Measurements from ENCODE around the gene PCDHA10. TPM values are rescaled to one million over a fixed set of nuclear protein-coding genes. Genes with fewer than 3 reads are reported as not detected.
"Not testable (repeated sequence)": the region's sequence is repeated elsewhere in the genome, so short reads cannot be mapped to it uniquely, and the experiment has no call there.

Gene PCDHA10
- polyA plus RNA-seq, 1 of the 3 experiments (the other 2 are of a cell fraction) = 0.02 TPM

GRCh38 chr5:140876541-140877261, 21.0 kb downstream of the PCDHA10 start:
- H3K27ac ChIP-seq (ENCODE audit: low read depth in 2 of 2, low read length in 1 of 2); H3K9me3 ChIP-seq; DNase-seq; H4K20me1 ChIP-seq (ENCODE audit: insufficient read depth); H3K27me3 ChIP-seq (ENCODE audit: insufficient read depth); H3K9me2 ChIP-seq; POLR2A ChIA-PET; H2AFZ ChIP-seq (ENCODE audit: low read depth); H3K36me3 ChIP-seq (replicated peaks in 1 of 2; ENCODE audit: control insufficient read depth in 1 of 2, insufficient read depth in 2 of 2, low read length in 1 of 2); H3K79me2 ChIP-seq (ENCODE audit: insufficient read depth); H3F3A ChIP-seq (replicated peaks; ENCODE audit: insufficient read depth); H3K4me2 ChIP-seq; H3K4me3 ChIP-seq (ENCODE audit: low read depth in 2 of 2, low read length in 1 of 2); H3K4me1 ChIP-seq (ENCODE audit: control insufficient read depth in 1 of 2, insufficient read depth in 2 of 2, low read depth in 1 of 2, low read length in 1 of 2); H3K9ac ChIP-seq: not testable (repeated sequence)
- 91% methylated on average over 80 of the region's 80 CpGs for WGBS (ENCODE audit: low lambda C conversion rate)
- CTCF ChIA-PET = interaction anchor here (0.8 to 6.0 kb wide), 17 partner anchors 8 to 191 kb away, joined by 3 to 89 read pairs (median 6); partner anchors contain the start of genes PCDHA8, PCDHAC1 and PCDHAC2

- H3K36me3 ChIP-seq (replicated peaks in 1 of 2; ENCODE audit: control insufficient read depth in 1 of 2, insufficient read depth in 2 of 2, low read length in 1 of 2) = no peaks in the 10 kb centered on the region
- H2AFZ ChIP-seq (ENCODE audit: low read depth) = no peak overlapping the region
- ChIA-PET POLR2A (no interaction called here), CTCF (no interaction called here)
- H3K27ac ChIP-seq (ENCODE audit: low read depth in 2 of 2, low read length in 1 of 2) = no peak overlapping the region
- H4K20me1 ChIP-seq (ENCODE audit: insufficient read depth) = no peaks in the 10 kb centered on the region
- H3K9ac ChIP-seq = no peak overlapping the region
- no peaks in the 10 kb centered on the region for H3F3A ChIP-seq (replicated peaks; ENCODE audit: insufficient read depth)
- H3K4me3 ChIP-seq (ENCODE audit: low read depth in 2 of 2, low read length in 1 of 2) = no peak overlapping the region; a peak in 1 of 4 replicates
- DNase-seq = no peak
- TF ChIP-seq EP300 (IDR thresholded peaks at IDR 0.05; ENCODE audit: borderline replicate concordance in 1 of 2, low read depth in 1 of 2, low read length in 1 of 2) (no peak), MXI1 (IDR thresholded peaks at IDR 0.05; ENCODE audit: low read depth, low read length) (no peak)
- WGBS (ENCODE audit: low lambda C conversion rate) = 93% methylated on average over 34 of the region's 37 CpGs
- no peak overlapping the region for H3K4me2 ChIP-seq
- no peaks in the 10 kb centered on the region for H3K27me3 ChIP-seq (ENCODE audit: insufficient read depth)
- H3K9me2 ChIP-seq = no peaks in the 10 kb centered on the region
- no peaks in the 10 kb centered on the region; a peak in 2 of 4 replicates for H3K4me1 ChIP-seq (ENCODE audit: control insufficient read depth in 1 of 2, insufficient read depth in 2 of 2, low read depth in 1 of 2, low read length in 1 of 2)
- no peaks in the 10 kb centered on the region for H3K9me3 ChIP-seq
- H3K79me2 ChIP-seq (ENCODE audit: insufficient read depth) = no peaks in the 10 kb centered on the region
Measured at GRCh38 chr5:140877262-140877581, 21.5 kb downstream of the PCDHA10 start.

- CTCF ChIA-PET = interaction anchor here (0.9 to 3.8 kb wide), 4 partner anchors 17 to 158 kb away, joined by 3 to 20 read pairs (median 4); partner anchors contain the start of gene PCDHAC1
- Histone ChIP-seq H4K20me1 (ENCODE audit: insufficient read depth) (no peaks in the 10 kb centered on the region), H2AFZ (ENCODE audit: low read depth) (no peak within 1 kb of the TSS), H3K4me3 (ENCODE audit: low read depth in 2 of 2, low read length in 1 of 2) (no peak within 1 kb of the TSS), H3K4me2 (no peak within 1 kb of the TSS), H3K27me3 (ENCODE audit: insufficient read depth) (no peaks in the 10 kb centered on the region), H3K9me2 (no peaks in the 10 kb centered on the region), H3K4me1 (ENCODE audit: control insufficient read depth in 1 of 2, insufficient read depth in 2 of 2, low read depth in 1 of 2, low read length in 1 of 2) (no peaks in the 10 kb centered on the region; a peak in 1 of 4 replicates), H3F3A (replicated peaks; ENCODE audit: insufficient read depth) (no peaks in the 10 kb centered on the region), H3K9ac (no peak within 1 kb of the TSS), H3K36me3 (replicated peaks in 1 of 2; ENCODE audit: control insufficient read depth in 1 of 2, insufficient read depth in 2 of 2, low read length in 1 of 2) (no peaks in the 10 kb centered on the region), H3K9me3 (no peaks in the 10 kb centered on the region; the same call in 1 of the 2 replicates), H3K27ac (ENCODE audit: low read depth in 2 of 2, low read length in 1 of 2) (no peak within 1 kb of the TSS), H3K79me2 (ENCODE audit: insufficient read depth) (no peaks in the 10 kb centered on the region)
- TF ChIP-seq NRF1 (IDR thresholded peaks at IDR 0.05; ENCODE audit: low read depth, low read length) = no peak
- TF ChIP-seq MXI1 (IDR thresholded peaks at IDR 0.05; ENCODE audit: low read depth, low read length) = no peak
- TF ChIP-seq EP300 (IDR thresholded peaks at IDR 0.05; ENCODE audit: borderline replicate concordance in 1 of 2, low read depth in 1 of 2, low read length in 1 of 2) = no peak
- POLR2A ChIA-PET = no interaction called here
- DNase-seq = no peak
- WGBS (ENCODE audit: low lambda C conversion rate) = 90% methylated on average over 26 of the region's 35 CpGs
Measured at GRCh38 chr5:140881889-140882590, 26.3 kb downstream of the PCDHA10 start, which contains the start of gene PCDHA13. TSS of gene PCDHA13 (plus strand) at chr5:140882124. CDS start at chr5:140882269, 145 bp downstream.

Data from SK-N-SH (cell line).